DMS53 (cell line): ENCODE results near the gene MMAB.

Experiments used
- DNase-seq: peaks from one replicate; lab custom pipeline; 2025; lab: John Stamatoyannopoulos, UW

The MMAB gene

GRCh38 chr12:109538191-109538863 is 35.0 kb downstream of the MMAB start:
- DNase-seq: no peak

- DNase-seq: no peak
These were observed 36.2 kb downstream of the MMAB start for GRCh38 chr12:109537136-109537535.

GRCh38 chr12:109535863-109536250 is 37.4 kb downstream of the MMAB start:
- no peak for DNase-seq

- DNase-seq: no peak
These were observed 38.0 kb downstream of the MMAB start for GRCh38 chr12:109535231-109535862.

- no peak for DNase-seq
These were observed 38.8 kb downstream of the MMAB start for GRCh38 chr12:109534456-109534855.

- no peak for DNase-seq
These were observed 39.9 kb downstream of the MMAB start for GRCh38 chr12:109533487-109533740.

GRCh38 chr12:109532721-109533486 is 40.4 kb downstream of the MMAB start:
- no peak for DNase-seq

- DNase-seq: no peak
These were observed 41.9 kb downstream of the MMAB start for GRCh38 chr12:109531411-109531810.

GRCh38 chr12:109529691-109530640 is 43.3 kb downstream of the MMAB start:
- no peak for DNase-seq

- DNase-seq: no peak
These were observed 45.7 kb downstream of the MMAB start for GRCh38 chr12:109527489-109528123.

- no peak for DNase-seq
These were observed 48.1 kb downstream of the MMAB start for GRCh38 chr12:109525279-109525585.

- DNase-seq: no peak
These were observed 48.6 kb downstream of the MMAB start for GRCh38 chr12:109524466-109525278.

- DNase-seq: no peak
These were observed 49.8 kb downstream of the MMAB start for GRCh38 chr12:109523504-109523903.

GRCh38 chr12:109523071-109523470 is 50.2 kb downstream of the MMAB start:
- no peak for DNase-seq

GRCh38 chr12:109521831-109522230 is 51.5 kb downstream of the MMAB start:
- no peak for DNase-seq

- no peak for DNase-seq
These were observed 53.5 kb downstream of the MMAB start for GRCh38 chr12:109519787-109520186.

- DNase-seq: peak; percentile 91
These were observed 54.3 kb downstream of the MMAB start for GRCh38 chr12:109518820-109519665.

GRCh38 chr12:109517619-109518018 is 55.7 kb downstream of the MMAB start:
- DNase-seq: peak; percentile 99

- DNase-seq: peak; percentile 97
These were observed 59.3 kb downstream of the MMAB start for GRCh38 chr12:109513977-109514376.

GRCh38 chr12:109513051-109513450 is 60.3 kb downstream of the MMAB start:
- DNase-seq: peak; percentile 26
